GM23338 (cell line): ENCODE measurements around the gene ZBTB2. TPM values are rescaled to one million over a fixed set of nuclear protein-coding genes. Genes with fewer than 3 reads are reported as not detected.

Experiments
- ATAC-seq: fragments of 200-7000 bp; cut with Tn5 transposase; 3 replicates; pipeline ENCODE4 v1.9.1; 2020
- DNase-seq: peaks from one replicate; pipeline ENCODE4 v3.0.0-alpha.2; 2015; ENCODE audit warnings: low spot score
- H2AFZ ChIP-seq: fragments of 200-600 bp; sonication (generic); 2 replicates; pipeline ENCODE4 v1.8.0; 2016; ENCODE audit warnings: antibody characterized with exemption, mild to moderate bottlenecking, moderate library complexity
- H3F3A ChIP-seq: fragments of 200-600 bp; sonication (generic); replicated peaks from 2 replicates; pipeline ENCODE4 v1.8.0; 2017; ENCODE audit warnings: antibody characterized with exemption, mixed run types, low read depth
- H3K27ac ChIP-seq: fragments of 200-600 bp; sonication (generic); 2 replicates; pipeline ENCODE4 v1.6.1; 2016; ENCODE audit warnings: low read depth
- H3K27me3 ChIP-seq: fragments of 200-600 bp; sonication (generic); 2 replicates; pipeline ENCODE4 v1.8.0; 2016; ENCODE audit warnings: mild to moderate bottlenecking, mixed run types, moderate library complexity; ENCODE audit not compliant: insufficient read depth
- H3K36me3 ChIP-seq: fragments of 200-600 bp; sonication (generic); 2 replicates; pipeline ENCODE4 v1.8.0; 2016; ENCODE audit warnings: mild to moderate bottlenecking; ENCODE audit not compliant: insufficient read depth
- H3K4me1 ChIP-seq: fragments of 200-600 bp; sonication (generic); 2 replicates; pipeline ENCODE4 v1.8.0; 2016; ENCODE audit warnings: mild to moderate bottlenecking, moderate library complexity; ENCODE audit not compliant: insufficient read depth
- H3K4me2 ChIP-seq: fragments of 200-600 bp; sonication (generic); 2 replicates; pipeline ENCODE4 v1.7.1; 2017; ENCODE audit warnings: mixed run types
- H3K4me3 ChIP-seq: fragments of 200-600 bp; sonication (generic); 2 replicates; pipeline ENCODE4 v1.6.1; 2016; ENCODE audit warnings: mixed run types
- H3K79me2 ChIP-seq: fragments of 200-600 bp; sonication (generic); replicated peaks from 2 replicates; pipeline ENCODE4 v1.8.0; 2017; ENCODE audit warnings: mild to moderate bottlenecking; ENCODE audit not compliant: insufficient read depth
- H3K9me2 ChIP-seq: fragments of 200-600 bp; sonication (generic); 2 replicates; pipeline ENCODE4 v1.8.0; 2017; ENCODE audit not compliant: insufficient read depth
- H4K20me1 ChIP-seq: fragments of 200-600 bp; sonication (generic); replicated peaks from 2 replicates; pipeline ENCODE4 v1.8.0; 2017; ENCODE audit warnings: mild to moderate bottlenecking; ENCODE audit not compliant: insufficient read depth
- H3K27ac Mint-ChIP-seq: 2 replicates; pipeline ENCODE4 v1.8.0; 2020; ENCODE audit warnings: inconsistent platforms, mild to moderate bottlenecking, moderate library complexity, mixed read lengths
- H3K27me3 Mint-ChIP-seq: 3 replicates; pipeline ENCODE4 v1.8.0; 2022; ENCODE audit warnings: low read depth, mild to moderate bottlenecking, moderate library complexity, mixed read lengths, inconsistent platforms; ENCODE audit not compliant: insufficient read depth, poor library complexity
- H3K36me3 Mint-ChIP-seq: 3 replicates; pipeline ENCODE4 v1.8.0; 2021; ENCODE audit warnings: low read depth, mild to moderate bottlenecking, inconsistent platforms, moderate library complexity, mixed read lengths
- H3K4me1 Mint-ChIP-seq: 3 replicates; pipeline ENCODE4 v1.8.0; 2020; ENCODE audit warnings: mild to moderate bottlenecking, inconsistent platforms, mixed read lengths
- H3K4me3 Mint-ChIP-seq: 3 replicates; pipeline ENCODE4 v1.8.0; 2021; ENCODE audit warnings: moderate library complexity, mild to moderate bottlenecking, inconsistent platforms, mixed read lengths
- H3K9me3 Mint-ChIP-seq: 3 replicates; pipeline ENCODE4 v1.8.0; 2020; ENCODE audit warnings: moderate library complexity, mild to moderate bottlenecking, inconsistent platforms, mixed read lengths
- CREB1 ChIP-seq: fragments of 250-450 bp; sonication (Bioruptor Pico); IDR thresholded peaks from 2 replicates; pipeline ENCODE4 v1.5.0; 2020; ENCODE audit warnings: low read depth, mild to moderate bottlenecking, moderate library complexity
- CTCF ChIP-seq, 2 experiments: fragments of 200-600 bp in 1 of 2; sonication (generic) in 1 of 2; conservative IDR thresholded peaks; 2 replicates each; pipeline versions ENCODE4 v1.5.1 to v1.6.1; 2016 to 2017; ENCODE audit warnings: antibody characterized with exemption in 2 of 2, low read depth in 2 of 2, mild to moderate bottlenecking in 2 of 2, moderate library complexity in 1 of 2
- ETS1 ChIP-seq: IDR thresholded peaks from 2 replicates; pipeline ENCODE4 v1.6.1; 2016; ENCODE audit warnings: antibody characterized with exemption
- EZH2 ChIP-seq: fragments of 200-600 bp; sonication (generic); IDR thresholded peaks from one replicate; pipeline ENCODE4 v1.8.0; 2017; ENCODE audit warnings: antibody characterized with exemption, mild to moderate bottlenecking, low read depth; ENCODE audit not compliant: unreplicated experiment
- EZH2phosphoT487 ChIP-seq: fragments of 200-600 bp; sonication (generic); IDR thresholded peaks from one replicate; pipeline ENCODE4 v1.8.1; 2018; ENCODE audit warnings: antibody characterized with exemption; ENCODE audit not compliant: unreplicated experiment
- JUNB ChIP-seq: IDR thresholded peaks from one replicate; pipeline ENCODE4 v1.6.1; 2016; ENCODE audit warnings: antibody characterized with exemption; ENCODE audit not compliant: unreplicated experiment
- NANOG ChIP-seq: IDR thresholded peaks from 2 replicates; pipeline ENCODE4 v1.6.1; 2016; ENCODE audit warnings: antibody characterized with exemption, borderline replicate concordance
- POLR2AphosphoS5 ChIP-seq: IDR thresholded peaks from 2 replicates; pipeline ENCODE4 v1.6.1; 2016; ENCODE audit warnings: antibody characterized with exemption, low read depth
- REST ChIP-seq: IDR thresholded peaks from one replicate; pipeline ENCODE4 v1.6.1; 2018; ENCODE audit warnings: antibody characterized with exemption; ENCODE audit not compliant: unreplicated experiment
- STAT1 ChIP-seq: IDR thresholded peaks from one replicate; pipeline ENCODE4 v1.6.1; 2016; ENCODE audit warnings: antibody characterized with exemption; ENCODE audit not compliant: unreplicated experiment
- ZNF114 ChIP-seq: fragments of 250-450 bp; sonication (Bioruptor Pico); IDR thresholded peaks from 2 replicates; pipeline ENCODE4 v1.5.0; 2020; ENCODE audit warnings: mild to moderate bottlenecking, moderate library complexity
- ZNF331 ChIP-seq: fragments of 250-450 bp; sonication (Bioruptor Pico); IDR thresholded peaks from 2 replicates; pipeline ENCODE4 v1.5.0; 2020; ENCODE audit warnings: low read depth, mild to moderate bottlenecking, moderate library complexity
- ZNF462 ChIP-seq: fragments of 250-450 bp; sonication (Bioruptor Pico); IDR thresholded peaks from 2 replicates; pipeline ENCODE4 v1.5.0; 2020; ENCODE audit warnings: mild to moderate bottlenecking, moderate library complexity
- polyA plus RNA-seq: library from polyadenylated mRNA; unstranded; fragments of >200 nt; fragmentation: Nextera tagmentation; extraction: Ambion mirVana; gene quantifications from 2 replicates; pipeline ENCODE4 v1.2.1, GENCODE V29; 2016
- total RNA-seq: library from RNA; depleted of rRNA; stranded (reverse); fragments of >200 nt; shearing (Covaris generic); gene quantifications from 2 replicates; pipeline ENCODE4 v1.2.3, GENCODE V29; 2014

ZBTB2 gene
- total and polyA plus RNA-seq, 2 experiments from 2014 or later: 11.4 to 21.9 TPM

- H3K27me3 ChIP-seq: no peaks in the 10 kb centered on the region
- H3K4me1 ChIP-seq: no peaks in the 10 kb centered on the region
- peaks cover 44% of the 10 kb centered on the region for H3K36me3 ChIP-seq
- ATAC-seq (no peak), DNase-seq (no peak)
- H3K4me3 ChIP-seq: no peak overlapping the region
- Mint-ChIP-seq H3K27me3 (peaks cover 6% of the 10 kb centered on the region), H3K36me3 (peaks cover 69% of the 10 kb centered on the region), H3K27ac (no peak overlapping the region), H3K4me1 (no peaks in the 10 kb centered on the region), H3K9me3 (no peaks in the 10 kb centered on the region), H3K4me3 (no peak overlapping the region)
- H3F3A ChIP-seq: no peaks in the 10 kb centered on the region
- H3K79me2 ChIP-seq: 0 out of 2 replicates have a peak, but pooled peaks cover 3% of the 10 kb centered on the region
- no peak overlapping the region for H3K4me2 ChIP-seq
- TF ChIP-seq STAT1 (no peak), JUNB (no peak), ZNF114 (CRISPR knock-in tag) (no peak), ETS1 (no peak), ZNF331 (no peak), NANOG (no peak), POLR2AphosphoS5 (no peak), CREB1 (CRISPR knock-in tag) (no peak), EZH2 (no peak), ZNF462 (no peak), CTCF (conservative IDR thresholded peaks at IDR 0.05; ENCODE audit: low read depth in 2 of 2) (no peak), EZH2phosphoT487 (no peak), REST (no peak)
- no peak overlapping the region; the same call in 1 of the 2 replicates for H3K27ac ChIP-seq
- H2AFZ ChIP-seq: no peak overlapping the region
- H4K20me1 ChIP-seq: no peaks in the 10 kb centered on the region
- no peaks in the 10 kb centered on the region for H3K9me2 ChIP-seq
These were observed 34.2 kb upstream of the ZBTB2 start for GRCh38 chr6:151425561-151425960.
